GM18951 (cell line): Measurements from ENCODE around the gene SERINC3.
"Not testable (repeated sequence)": the region's sequence is repeated elsewhere in the genome, so short reads cannot be mapped to it uniquely, and the experiment has no call there.

Experiments used
- POLR2A ChIP-seq: IDR thresholded peaks from 4 replicates; pipeline ENCODE4 v1.6.1; 2011; ENCODE audit warnings: mild to moderate bottlenecking; ENCODE audit not compliant: insufficient read length, insufficient read depth; ENCODE audit errors: extremely low read depth
- in situ Hi-C: fragments of 300-500 bp; cut with MboI; formaldehyde crosslinking; loops from one replicate; pipeline ENCODE4 v1.12.0; 2022; ENCODE audit warnings: low sequenced_read_pairs, mixed read lengths, inconsistent platforms; ENCODE audit not compliant: unreplicated experiment

The SERINC3 gene

GRCh38 chr20:44521484-44522481 lies at the start of gene SERINC3:
Gene SERINC3, minus strand, starts transcription at chr20:44522070. Its CDS starts 119 bp downstream, at chr20:44521951.
- in situ Hi-C loops: no loop called here
- TF ChIP-seq POLR2A: peak; percentile 84

DNA sequence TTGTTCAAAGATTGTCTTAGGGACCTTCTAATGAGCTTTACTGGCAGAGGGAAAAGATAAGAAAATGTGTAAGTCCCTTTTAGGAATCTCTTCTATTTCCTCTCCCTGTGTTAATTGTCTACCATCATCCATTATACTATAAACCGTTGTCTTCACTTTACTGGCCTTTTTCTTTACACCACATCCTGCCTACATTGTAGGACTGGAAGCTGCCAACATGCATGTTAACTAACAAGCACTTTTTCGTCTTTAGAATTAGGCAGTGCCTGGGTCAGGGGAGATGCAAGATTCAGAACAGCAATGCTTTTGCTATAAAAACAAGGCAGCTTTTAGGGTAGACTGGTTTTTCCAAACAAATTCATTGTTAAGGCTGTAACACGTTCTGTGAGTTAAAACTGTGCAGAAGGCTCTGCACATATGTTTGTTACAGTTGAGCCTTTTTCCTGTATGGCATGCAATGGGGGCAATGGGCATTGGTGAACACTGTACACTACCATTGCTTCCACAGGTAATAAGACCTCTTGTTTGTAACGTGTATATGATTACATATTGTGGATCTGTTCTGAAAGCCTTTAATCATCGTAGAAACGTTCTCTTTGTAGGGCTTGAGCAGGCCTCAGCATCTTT lies 49.6 kb upstream of the SERINC3 start:
- in situ Hi-C loops: no loop called here
- no peak for TF ChIP-seq POLR2A

GRCh38 chr20:44570367-44570766 lies 48.5 kb upstream of the SERINC3 start:
- TF ChIP-seq POLR2A: no peak
- in situ Hi-C loops: no loop called here

DNA sequence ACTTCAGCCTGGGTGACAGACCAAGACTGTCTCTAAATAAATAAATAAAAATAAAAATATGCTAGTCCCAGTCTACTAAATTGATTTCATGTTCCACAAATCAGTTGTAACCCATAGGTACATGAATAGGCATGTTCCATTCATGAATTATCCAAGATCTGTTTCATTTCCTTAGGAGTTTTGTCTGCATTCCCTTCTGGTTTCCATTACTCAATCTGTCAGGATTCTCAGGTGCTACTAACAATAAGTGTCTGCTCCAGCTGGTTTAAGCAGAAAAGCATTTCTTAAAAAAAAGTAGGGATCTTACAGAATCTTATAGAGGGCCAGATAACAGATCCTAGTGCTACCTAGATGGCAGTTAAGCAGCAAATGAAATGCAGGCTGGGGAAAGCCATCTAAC lies 44.9 kb upstream of the SERINC3 start:
- in situ Hi-C loops: no loop called here
- no peak for TF ChIP-seq POLR2A

GRCh38 chr20:44566018-44566417 lies 44.1 kb upstream of the SERINC3 start:
- in situ Hi-C loops: no loop called here
- TF ChIP-seq POLR2A: no peak

DNA sequence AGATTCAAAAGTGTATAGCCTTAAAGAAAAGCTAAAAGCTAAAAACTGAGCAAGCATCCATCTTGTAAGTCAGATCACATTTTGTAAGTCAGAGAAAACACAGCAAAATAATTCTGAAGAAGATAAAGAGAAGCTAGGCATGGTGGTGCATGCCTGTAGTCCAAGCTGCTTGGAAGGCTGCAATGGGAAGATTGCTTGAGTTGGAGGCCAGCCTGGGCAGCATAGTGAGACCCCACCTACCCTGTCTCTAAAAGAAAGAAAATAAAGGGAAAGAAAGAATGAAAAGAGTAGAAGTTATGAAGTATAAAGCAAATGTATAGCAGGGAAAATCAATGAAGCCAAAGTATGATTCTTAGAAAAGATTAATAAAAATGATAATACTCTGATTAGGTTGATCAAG lies 40.0 kb upstream of the SERINC3 start:
- in situ Hi-C loops: no loop called here
- TF ChIP-seq POLR2A: no peak

GRCh38 chr20:44560818-44561217 lies 38.9 kb upstream of the SERINC3 start:
- in situ Hi-C loops: not testable (repeated sequence)

DNA sequence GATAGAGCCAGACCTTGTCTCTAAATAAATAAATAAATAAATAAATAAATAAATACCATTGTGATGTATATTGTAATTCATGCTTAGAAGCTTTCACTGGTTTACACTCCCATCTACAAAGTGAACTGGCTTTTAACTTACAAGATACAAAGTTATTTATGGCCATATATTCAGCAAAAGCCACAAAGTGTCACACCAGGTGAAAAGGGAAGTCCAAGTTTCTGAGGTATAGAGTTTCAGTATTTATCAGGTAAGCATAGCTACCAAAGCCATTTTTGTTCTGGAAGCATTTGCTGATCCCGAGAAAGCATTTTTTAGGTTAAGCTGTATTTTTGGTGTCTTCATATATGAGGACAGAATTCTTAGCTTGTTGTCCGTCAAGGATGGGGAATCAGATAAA lies 38.4 kb upstream of the SERINC3 start:
- in situ Hi-C loops: no loop called here
- no peak for TF ChIP-seq POLR2A

- TF ChIP-seq POLR2A: no peak
- in situ Hi-C loops: no loop called here
Measured at GRCh38 chr20:44559302-44559701, 37.4 kb upstream of the SERINC3 start.

DNA sequence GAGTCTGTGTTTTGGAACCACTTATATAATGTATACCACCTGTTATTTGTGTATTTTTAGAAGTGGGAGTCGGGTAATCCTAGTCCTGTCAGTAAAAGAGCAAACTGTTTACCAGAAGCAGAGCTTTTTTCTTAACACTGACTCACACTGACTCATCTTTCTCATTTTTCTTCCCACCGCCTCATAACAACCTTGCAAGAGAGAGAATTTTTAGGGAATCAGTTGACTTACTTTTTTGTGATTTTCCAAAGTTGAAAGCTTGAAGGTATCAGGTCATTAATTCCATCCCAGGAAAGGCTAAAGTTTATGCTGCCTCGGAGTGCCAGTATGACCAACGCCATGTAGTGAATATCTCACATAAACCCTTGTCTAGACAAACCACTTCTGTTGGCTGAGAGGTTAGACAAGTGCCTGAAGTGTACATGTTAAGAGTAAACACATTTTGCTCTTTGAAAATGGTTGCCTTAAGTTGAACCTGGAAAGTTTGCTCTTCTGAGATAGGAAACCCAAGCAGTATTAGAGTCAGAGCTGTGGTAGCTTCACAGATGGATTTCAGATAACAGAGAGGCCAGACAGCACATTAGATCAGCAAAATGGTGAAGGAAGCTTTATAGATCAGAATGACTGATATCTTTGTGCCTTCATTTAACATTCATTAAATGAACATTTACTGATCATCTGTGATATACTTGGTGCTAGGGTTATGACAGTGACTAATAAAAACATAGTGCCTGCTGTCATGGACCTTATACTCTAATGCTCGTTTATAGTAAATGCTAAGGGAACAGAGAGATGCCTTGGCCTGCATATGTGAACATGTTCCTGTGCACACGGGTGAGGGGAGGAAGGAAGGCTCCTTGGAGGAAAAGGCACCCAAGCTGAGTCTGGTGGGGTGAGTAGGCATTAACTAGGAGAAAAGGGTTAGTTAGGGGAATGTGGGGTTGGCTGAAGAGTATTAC lies 31.4 kb upstream of the SERINC3 start:
- in situ Hi-C loops: no loop called here

DNA sequence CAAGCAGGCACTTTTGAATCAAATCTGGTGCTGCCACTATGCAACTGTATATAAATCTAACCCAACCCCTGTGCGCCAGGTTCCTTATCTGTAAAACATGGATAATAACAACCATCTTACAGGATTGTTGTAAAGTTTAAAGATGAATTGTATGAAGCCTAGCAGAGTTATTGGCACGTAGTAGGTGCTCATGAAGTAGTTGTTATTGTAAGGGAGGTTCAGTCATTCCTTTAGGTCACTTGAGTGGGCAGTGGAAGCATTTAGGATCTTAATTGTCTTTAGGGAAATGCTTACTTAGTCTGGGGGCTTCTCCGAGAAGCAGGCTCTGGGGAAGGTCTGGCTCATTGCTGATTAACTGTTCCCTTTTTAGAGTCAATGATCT lies 30.7 kb upstream of the SERINC3 start:
- TF ChIP-seq POLR2A: no peak
- in situ Hi-C loops: no loop called here

More for the DNA sequence above, 31.4 kb upstream of the SERINC3 start:
- TF ChIP-seq POLR2A: no peak

GRCh38 chr20:44552050-44552449 lies 30.2 kb upstream of the SERINC3 start:
- in situ Hi-C loops: no loop called here
- no peak for TF ChIP-seq POLR2A

DNA sequence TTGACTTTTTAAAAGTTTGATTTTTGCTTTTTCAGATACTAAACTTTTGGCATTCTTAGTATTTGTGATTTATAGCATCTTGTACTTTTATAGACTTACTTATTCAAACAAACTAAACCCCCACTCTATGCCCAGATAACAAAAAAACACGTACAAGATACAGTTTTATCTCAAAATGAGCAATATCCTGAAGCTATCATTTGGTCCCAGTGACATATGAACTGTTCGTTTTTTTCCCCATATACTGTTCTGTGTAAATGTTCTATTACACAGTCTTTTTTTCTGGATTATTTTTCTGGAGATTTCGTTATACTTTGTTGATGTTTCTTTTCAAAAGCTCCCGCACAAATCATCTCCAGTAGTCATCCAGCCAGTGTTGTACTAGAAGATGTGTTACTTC lies 27.3 kb upstream of the SERINC3 start:
- in situ Hi-C loops: no loop called here
- no peak for TF ChIP-seq POLR2A
